Epithelial cell of proximal tubule (primary cell): ENCODE results near the gene SPOCK1. TPM values are rescaled to one million over a fixed set of nuclear protein-coding genes. Genes with fewer than 3 reads are reported as not detected.

Experiments
- DNase-seq: peaks from one replicate; pipeline ENCODE4 v3.0.0-alpha.2; 2011; ENCODE audit warnings: low read depth
- H3K4me3 ChIP-seq: 2 replicates; pipeline ENCODE4 v1.5.1; 2011; ENCODE audit warnings: low read depth, mild to moderate bottlenecking, low read length
- CTCF ChIP-seq: conservative IDR thresholded peaks from 2 replicates; pipeline ENCODE4 v1.5.1; 2012; ENCODE audit warnings: low read depth, mild to moderate bottlenecking, low read length
- total RNA-seq: library from RNA; depleted of rRNA; stranded (reverse); fragments of >200 nt; gene quantifications from 2 replicates; pipeline ENCODE4 v1.2.3, GENCODE V29; 2015

Gene SPOCK1
- total RNA-seq, 1 donor from 2014 or later, result 31.4 TPM

GRCh38 chr5:137381555-137381954 lies 117.6 kb downstream of the SPOCK1 start:
- no peak for TF ChIP-seq CTCF
- no peak overlapping the region for H3K4me3 ChIP-seq
- no peak for DNase-seq

- DNase-seq, result no peak
- no peak for TF ChIP-seq CTCF
- H3K4me3 ChIP-seq, result no peak overlapping the region
Measured at GRCh38 chr5:137379555-137380286, 119.4 kb downstream of the SPOCK1 start.

GRCh38 chr5:137375741-137376526 lies 123.2 kb downstream of the SPOCK1 start:
- TF ChIP-seq CTCF, result no peak
- DNase-seq, result no peak
- no peak overlapping the region for H3K4me3 ChIP-seq

GRCh38 chr5:137374110-137374714 lies 124.9 kb downstream of the SPOCK1 start:
- TF ChIP-seq CTCF, result no peak
- DNase-seq, result no peak
- H3K4me3 ChIP-seq, result no peak overlapping the region

- TF ChIP-seq CTCF, result no peak
- H3K4me3 ChIP-seq, result no peak overlapping the region
- no peak for DNase-seq
Measured at GRCh38 chr5:137372773-137373160, 126.4 kb downstream of the SPOCK1 start.

- no peak for DNase-seq
- no peak for TF ChIP-seq CTCF
- no peak overlapping the region for H3K4me3 ChIP-seq
Measured at GRCh38 chr5:137372016-137372772, 126.9 kb downstream of the SPOCK1 start.
